SU-DHL-6 (cell line): ENCODE results near the gene ZNF385C.

ENCODE experiments used
- CTCF ChIP-seq: fragments of 200-600 bp; sonication (generic); IDR thresholded peaks from one replicate; pipeline ENCODE4 v1.5.1; 2017; ENCODE audit warnings: antibody characterized with exemption, mild to moderate bottlenecking, low read length, moderate library complexity; ENCODE audit not compliant: insufficient read depth, poor library complexity, severe bottlenecking
- EZH2phosphoT487 ChIP-seq: fragments of 200-600 bp; sonication (generic), shearing (Covaris generic); conservative IDR thresholded peaks from 2 replicates; pipeline ENCODE4 v1.6.1; 2018; ENCODE audit warnings: mild to moderate bottlenecking, antibody characterized with exemption, low read length, moderate library complexity, mixed read lengths

- TF ChIP-seq CTCF (no peak), EZH2phosphoT487 (no peak)
These were observed 48.8 kb upstream of the ZNF385C start for GRCh38 chr17:42146911-42147607.
